HG03457 (cell line): ENCODE results near the gene GSKIP.

Experiments
- ATAC-seq: cut with Tn5 transposase; IDR thresholded peaks from one replicate; pipeline ENCODE4 v1.9.1; 2021; ENCODE audit warnings: moderate number of reproducible peaks; ENCODE audit not compliant: unreplicated experiment

The GSKIP gene

GRCh38 chr14:96376093-96376492 lies 12.8 kb downstream of the GSKIP start:
- ATAC-seq, result no peak

DNA sequence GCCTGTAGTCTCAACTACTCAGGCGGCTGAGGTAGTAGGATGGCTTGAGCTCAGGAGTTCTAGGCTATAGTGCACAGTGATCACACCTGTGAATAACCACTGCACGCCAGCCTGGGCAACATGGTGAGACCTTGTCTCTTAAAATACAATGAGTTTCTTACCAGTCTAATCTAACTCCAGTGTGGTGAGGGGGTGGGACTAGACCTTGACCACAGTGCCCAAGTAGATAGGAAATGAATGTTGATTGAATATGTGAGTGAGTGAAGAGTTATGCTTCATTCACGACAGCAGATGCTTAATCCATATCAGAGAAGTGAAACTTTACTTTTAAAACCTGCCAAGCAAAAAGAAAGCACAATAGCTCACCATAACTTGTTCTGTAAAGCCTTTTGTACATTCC lies 17.4 kb downstream of the GSKIP start:
- ATAC-seq, result peak; percentile 68

DNA sequence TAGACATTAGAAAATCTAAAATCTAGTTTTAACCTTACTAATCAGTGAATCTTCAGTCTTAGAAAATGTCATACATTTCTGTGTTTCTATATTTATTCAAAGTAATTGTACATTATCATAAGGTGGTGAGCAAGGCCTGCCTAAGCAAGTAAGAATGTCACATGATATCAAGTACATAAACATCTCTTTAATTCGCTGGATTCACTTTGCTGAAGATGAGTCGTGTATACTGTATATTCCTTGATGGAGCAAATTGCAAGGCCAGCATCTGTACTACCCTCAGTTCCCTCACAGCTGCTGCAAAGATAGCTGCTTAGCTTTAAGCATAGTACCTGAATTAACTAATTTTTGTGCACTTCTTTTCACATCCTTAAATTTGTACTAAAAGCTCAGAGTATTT lies 20.1 kb downstream of the GSKIP start:
- no peak for ATAC-seq

- ATAC-seq, result no peak
Observed at GRCh38 chr14:96384053-96384452, 20.7 kb downstream of the GSKIP start.

DNA sequence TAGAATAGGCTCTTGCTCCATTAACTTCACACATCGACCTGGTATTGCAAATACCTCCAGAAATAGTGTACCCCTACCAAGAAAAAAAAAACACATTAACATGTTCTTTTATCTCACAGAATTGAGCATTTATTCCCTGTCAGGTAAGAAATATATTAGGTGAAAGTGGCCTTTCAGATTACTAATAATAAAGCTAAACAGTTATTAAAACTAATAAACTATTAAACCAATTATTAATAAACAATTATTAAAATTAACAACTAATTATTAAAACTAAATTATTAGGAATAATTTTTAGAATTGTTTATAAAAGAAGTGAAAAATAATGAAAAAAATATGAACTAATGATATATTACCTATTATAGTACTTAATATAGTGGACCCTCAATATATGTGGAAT lies 21.4 kb downstream of the GSKIP start:
- ATAC-seq, result no peak

DNA sequence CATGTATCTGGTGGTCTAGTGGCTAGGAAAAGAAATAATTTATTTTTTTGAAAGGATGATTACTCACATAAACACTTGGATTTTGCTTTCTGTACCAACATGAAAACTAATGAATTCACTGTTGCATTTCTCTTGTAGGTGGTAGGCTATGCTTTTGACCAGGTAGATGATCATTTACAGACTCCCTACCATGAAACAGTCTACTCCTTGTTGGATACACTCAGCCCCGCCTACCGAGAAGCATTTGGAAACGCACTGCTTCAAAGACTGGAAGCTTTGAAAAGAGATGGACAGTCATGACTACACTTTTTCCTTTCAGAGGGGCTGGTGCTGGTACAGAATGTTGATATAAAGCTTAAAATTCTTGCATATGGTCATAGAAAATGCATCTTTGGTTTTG lies 22.1 kb downstream of the GSKIP start:
- no peak for ATAC-seq

GRCh38 chr14:96390965-96391292 lies 27.6 kb downstream of the GSKIP start:
- no peak for ATAC-seq

DNA sequence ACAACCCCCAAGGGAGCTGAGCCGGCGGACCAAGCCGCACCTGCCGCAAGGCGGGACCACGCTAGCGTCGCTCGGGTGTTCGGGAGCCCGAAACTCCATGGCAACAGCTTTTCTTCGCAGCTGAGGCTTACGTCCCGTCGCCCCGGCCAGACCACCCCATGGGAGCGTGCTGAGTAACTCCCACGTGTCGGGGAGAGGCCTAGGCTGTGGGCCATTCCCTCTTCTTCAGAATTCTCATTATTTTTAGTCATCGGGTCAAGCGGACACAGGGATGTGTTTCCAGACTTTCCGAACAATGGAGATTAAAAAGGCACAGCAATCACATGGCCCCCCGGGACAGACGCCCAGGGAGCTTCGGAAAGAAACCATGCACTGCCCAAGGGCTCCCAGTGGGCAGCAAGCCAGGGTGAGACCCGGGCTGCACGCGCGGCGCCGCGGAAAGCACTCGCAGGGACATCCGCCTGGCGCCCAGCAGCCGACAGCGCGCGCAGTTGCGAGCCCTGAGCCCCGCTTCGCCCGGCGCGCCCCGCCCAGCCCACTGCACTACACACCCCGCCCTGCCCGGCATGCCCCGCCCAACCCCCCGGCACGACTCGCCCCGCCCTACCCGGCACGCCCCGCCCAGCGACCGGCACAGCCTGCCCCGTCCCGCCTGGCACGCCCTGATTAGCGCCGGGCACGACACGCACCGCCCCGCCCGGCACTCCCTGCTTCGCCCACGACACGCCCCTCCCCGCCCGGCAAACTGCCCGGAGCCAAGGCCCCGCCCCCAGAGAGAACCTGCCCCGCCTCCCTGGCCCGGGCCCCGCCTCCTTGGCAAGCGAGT lies 28.2 kb downstream of the GSKIP start:
- peak; percentile 80 for ATAC-seq

DNA sequence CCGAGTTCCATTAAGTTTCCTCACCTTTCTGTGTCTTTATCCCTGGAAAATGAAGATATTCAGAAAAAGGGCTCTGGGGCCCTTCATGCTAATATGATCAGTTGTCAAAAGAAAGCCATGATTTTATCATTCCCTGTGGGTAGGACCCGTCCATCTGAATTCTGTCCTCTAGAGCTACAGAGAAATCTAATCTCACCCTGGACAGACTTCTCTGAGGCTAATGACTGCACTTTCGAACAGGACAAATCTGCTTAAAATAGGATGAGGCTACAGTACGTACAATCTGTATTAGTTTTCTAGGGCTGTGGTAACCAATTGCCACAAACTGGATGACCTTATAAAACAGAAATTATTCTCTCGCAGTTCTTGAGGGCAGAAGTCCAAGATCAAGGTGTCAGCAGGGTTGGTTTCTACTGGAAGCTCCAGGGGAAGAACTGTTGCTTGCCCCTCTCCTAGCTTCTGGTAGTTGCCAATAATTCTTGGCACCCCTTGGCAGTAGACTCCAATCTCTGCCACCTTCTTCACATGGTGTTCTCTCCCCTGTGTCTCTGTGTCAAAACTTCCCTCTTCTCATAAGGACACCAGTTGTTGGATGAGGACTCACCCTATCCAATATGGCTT lies 29.9 kb downstream of the GSKIP start:
- no peak for ATAC-seq

DNA sequence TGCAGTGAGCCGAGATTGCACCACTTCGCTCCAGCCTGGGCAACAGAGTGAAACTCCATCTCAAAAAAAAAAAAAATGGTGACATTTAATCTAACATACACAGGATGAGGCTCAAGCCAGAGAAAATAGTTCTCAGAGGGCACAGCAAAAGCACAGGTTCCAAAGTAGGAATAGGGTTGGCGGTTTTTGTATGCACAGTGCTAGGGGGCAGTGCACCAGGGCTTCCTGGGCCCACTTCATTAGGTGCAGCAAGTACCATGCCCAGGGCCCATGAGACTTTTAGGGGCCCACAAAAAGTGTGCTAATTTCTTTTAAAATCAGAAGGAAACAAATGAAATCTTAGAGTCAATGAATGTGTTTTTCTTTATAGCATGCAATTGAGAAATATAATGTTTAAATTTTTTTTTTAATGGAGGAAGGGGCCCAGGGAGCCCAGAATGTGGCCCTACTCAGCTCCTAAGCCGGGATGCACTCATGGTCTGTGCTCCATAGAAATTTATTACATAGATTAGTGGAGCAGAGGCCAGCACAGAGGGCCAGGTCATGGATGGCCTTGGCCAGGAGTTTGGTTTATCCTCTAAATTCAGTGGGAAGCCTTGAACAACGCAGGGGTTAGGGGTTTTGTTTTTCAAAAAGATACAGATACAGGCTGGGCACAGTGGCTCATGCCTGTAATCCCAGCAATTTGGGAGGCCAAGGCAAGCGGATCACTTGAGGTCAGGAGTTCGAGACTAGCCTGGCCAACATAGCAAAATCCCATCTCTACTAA lies 30.9 kb downstream of the GSKIP start:
- ATAC-seq, result no peak

- ATAC-seq, result no peak
Observed at GRCh38 chr14:96398432-96398831, 35.1 kb downstream of the GSKIP start.

DNA sequence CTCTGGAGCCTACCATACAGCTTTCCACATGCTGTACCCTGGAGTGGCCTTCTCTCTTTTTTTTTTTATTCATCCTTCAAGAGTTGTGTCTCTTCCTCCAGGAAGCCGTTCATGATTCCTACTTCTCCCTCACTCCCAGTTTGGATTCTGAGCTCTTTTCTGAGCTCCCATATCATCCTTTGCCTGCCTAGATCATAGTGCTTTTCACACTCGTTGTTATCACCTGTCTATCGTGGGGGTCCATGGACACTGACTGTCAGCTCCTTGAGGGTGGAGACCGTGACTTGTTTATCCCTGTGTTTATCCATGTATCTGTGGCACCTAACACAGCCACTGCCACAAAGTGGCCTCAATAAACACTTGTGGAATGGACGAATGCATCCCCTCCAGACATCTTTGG lies 35.6 kb downstream of the GSKIP start:
- no peak for ATAC-seq

GRCh38 chr14:96399405-96399804 lies 36.1 kb downstream of the GSKIP start:
- ATAC-seq, result no peak

DNA sequence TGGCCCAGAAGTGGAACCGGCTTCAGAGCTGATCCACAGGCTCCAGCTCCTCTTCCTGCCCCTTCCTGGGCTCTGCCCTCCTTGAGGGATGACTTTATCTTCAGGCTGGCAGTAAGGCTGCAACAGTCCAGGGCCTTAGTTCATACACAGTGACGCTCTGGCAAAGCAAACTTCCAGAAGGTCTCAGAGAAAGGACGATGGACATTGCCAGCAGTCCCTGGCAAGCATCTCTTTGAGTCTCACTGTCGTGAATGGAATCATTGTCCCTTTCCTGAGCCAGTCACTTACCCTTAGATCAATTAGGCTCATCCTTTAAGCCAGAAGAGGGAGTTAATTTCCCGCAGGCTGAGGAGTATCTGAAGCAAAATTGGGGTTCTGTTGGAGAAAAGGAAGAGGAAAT lies 37.2 kb downstream of the GSKIP start:
- ATAC-seq, result no peak

GRCh38 chr14:96403409-96403808 lies 40.1 kb downstream of the GSKIP start:
- ATAC-seq, result no peak

GRCh38 chr14:96405677-96406076 lies 42.4 kb downstream of the GSKIP start:
- no peak for ATAC-seq

- no peak for ATAC-seq
Observed at GRCh38 chr14:96407935-96408570, 44.7 kb downstream of the GSKIP start.

- no peak for ATAC-seq
Observed at GRCh38 chr14:96408608-96409007, 45.3 kb downstream of the GSKIP start.

DNA sequence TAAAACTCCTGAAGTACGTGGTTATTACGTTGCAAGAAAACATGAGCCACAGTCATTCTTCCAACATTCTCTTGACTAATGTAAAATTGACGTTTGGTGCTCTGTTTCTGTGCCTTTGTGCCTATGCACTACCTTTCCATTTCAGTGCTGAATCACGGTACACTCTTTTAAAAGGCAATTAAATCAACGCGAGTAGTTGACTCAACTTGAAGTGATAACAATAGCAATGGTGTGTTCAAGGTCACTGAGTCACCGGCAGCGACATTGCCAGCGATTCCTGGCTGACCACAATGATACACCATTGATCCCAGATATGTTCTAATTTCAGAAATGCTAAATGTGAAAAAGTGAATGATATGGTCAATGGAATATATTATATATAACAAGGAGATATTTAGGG lies 46.4 kb downstream of the GSKIP start:
- no peak for ATAC-seq

GRCh38 chr14:96410119-96410518 lies 46.8 kb downstream of the GSKIP start:
- ATAC-seq, result no peak

- no peak for ATAC-seq
Observed at GRCh38 chr14:96413526-96413925, 50.2 kb downstream of the GSKIP start.

- no peak for ATAC-seq
Observed at GRCh38 chr14:96415559-96415958, 52.2 kb downstream of the GSKIP start.
